HEK293 (cell line): Measurements from ENCODE around the gene ASB4.

ENCODE experiments used
- CTCF ChIA-PET: fragments of 350-600 bp; formaldehyde crosslinking; extraction: SDS; loops from one replicate; lab custom pipeline; 2021; ENCODE audit warnings: antibody characterized with exemption; lab: Yijun Ruan, JAX
- POLR2A ChIA-PET: fragments of 300-600 bp; formaldehyde crosslinking; extraction: SDS; loops from one replicate; lab custom pipeline; 2020; ENCODE audit warnings: antibody characterized with exemption, inconsistent platforms; lab: Yijun Ruan, JAX
- H3K27ac ChIP-seq: fragments of 200-500 bp; sonication (Bioruptor generic); 2 replicates; pipeline ENCODE4 v1.5.1; 2014; ENCODE audit warnings: low read depth, low read length, control low read depth, inconsistent platforms; ENCODE audit errors: extremely low read depth
- H3K36me3 ChIP-seq, 2 experiments: fragments of 200-500 bp in 1 of 2; sonication (Bioruptor generic) in 1 of 2; 1 replicate in 1 of 2; 2 replicates in 1 of 2; pipeline ENCODE4 v1.5.1; 2014 to 2017; ENCODE audit warnings: inconsistent platforms in 2 of 2, low read length in 2 of 2; ENCODE audit not compliant: control insufficient read depth in 2 of 2, insufficient read depth in 1 of 2
- H3K4me1 ChIP-seq: fragments of 200-500 bp; sonication (Bioruptor generic); 2 replicates; pipeline ENCODE4 v1.5.1; 2014; ENCODE audit warnings: mild to moderate bottlenecking, low read length, inconsistent platforms; ENCODE audit not compliant: control insufficient read depth, insufficient read depth
- H3K4me3 ChIP-seq: 2 replicates; pipeline ENCODE4 v1.5.1; 2011; ENCODE audit warnings: low read depth, mild to moderate bottlenecking, control low read depth, low read length, moderate library complexity
- H3K9me3 ChIP-seq: fragments of 200-500 bp; sonication (Bioruptor generic); 2 replicates; pipeline ENCODE4 v1.5.1; 2014; ENCODE audit warnings: low read depth, low read length, inconsistent platforms; ENCODE audit not compliant: control insufficient read depth, insufficient read depth
- CTCF ChIP-seq: fragments of 450-650 bp; formaldehyde crosslinking; IDR thresholded peaks from 2 replicates; pipeline ENCODE4 v1.5.1; 2016; ENCODE audit warnings: missing biosample characterization, missing genetic modification characterization
- INSM2 ChIP-seq: fragments of 450-650 bp; formaldehyde crosslinking; IDR thresholded peaks from 2 replicates; pipeline ENCODE4 v1.5.1; 2016; ENCODE audit warnings: missing biosample characterization, missing genetic modification characterization
- REPIN1 ChIP-seq: fragments of 450-650 bp; formaldehyde crosslinking; IDR thresholded peaks from 2 replicates; pipeline ENCODE4 v1.5.1; 2017; ENCODE audit warnings: missing biosample characterization, missing genetic modification characterization, low read depth
- ZBTB20 ChIP-seq: fragments of 450-650 bp; formaldehyde crosslinking; IDR thresholded peaks from 2 replicates; pipeline ENCODE4 v1.5.1; 2016; ENCODE audit warnings: missing biosample characterization, missing genetic modification characterization
- ZBTB44 ChIP-seq: fragments of 450-650 bp; IDR thresholded peaks from 2 replicates; pipeline ENCODE4 v1.5.1; 2018; ENCODE audit warnings: missing biosample characterization, mild to moderate bottlenecking, missing genetic modification characterization
- ZNF10 ChIP-seq: fragments of 450-650 bp; formaldehyde crosslinking; IDR thresholded peaks from 2 replicates; pipeline ENCODE4 v1.5.1; 2017; ENCODE audit warnings: missing biosample characterization, missing genetic modification characterization
- ZNF114 ChIP-seq: fragments of 450-650 bp; formaldehyde crosslinking; IDR thresholded peaks from 2 replicates; pipeline ENCODE4 v1.5.0; 2017; ENCODE audit warnings: missing biosample characterization, missing genetic modification characterization
- ZNF133 ChIP-seq: fragments of 450-650 bp; formaldehyde crosslinking; IDR thresholded peaks from 2 replicates; pipeline ENCODE4 v1.5.1; 2016; ENCODE audit warnings: missing biosample characterization, missing genetic modification characterization
- ZNF148 ChIP-seq: fragments of 450-650 bp; formaldehyde crosslinking; IDR thresholded peaks from 2 replicates; pipeline ENCODE4 v1.5.0; 2017; ENCODE audit warnings: missing biosample characterization, missing genetic modification characterization, borderline replicate concordance
- ZNF214 ChIP-seq: fragments of 450-650 bp; formaldehyde crosslinking; IDR thresholded peaks from 2 replicates; pipeline ENCODE4 v1.5.1; 2017; ENCODE audit warnings: missing biosample characterization, mild to moderate bottlenecking, missing genetic modification characterization, borderline replicate concordance
- ZNF223 ChIP-seq: fragments of 450-650 bp; formaldehyde crosslinking; IDR thresholded peaks from 2 replicates; pipeline ENCODE4 v1.5.1; 2016; ENCODE audit warnings: missing biosample characterization, missing genetic modification characterization
- ZNF274 ChIP-seq, 2 experiments: fragments of 200-500 bp in 1 of 2; fragments of 450-650 bp in 1 of 2; sonication (Bioruptor generic) in 1 of 2; formaldehyde crosslinking in 1 of 2; IDR thresholded peaks; 2 replicates each; pipeline versions ENCODE4 v1.5.1 to v1.6.1; 2014 to 2016; ENCODE audit warnings: borderline replicate concordance in 1 of 2, inconsistent platforms in 1 of 2, low read length in 1 of 2, missing biosample characterization in 1 of 2, missing genetic modification characterization in 1 of 2
- ZNF280D ChIP-seq: fragments of 450-650 bp; formaldehyde crosslinking; IDR thresholded peaks from 2 replicates; pipeline ENCODE4 v1.5.1; 2016; ENCODE audit warnings: missing biosample characterization, missing genetic modification characterization
- ZNF623 ChIP-seq: fragments of 450-650 bp; formaldehyde crosslinking; IDR thresholded peaks from 2 replicates; pipeline ENCODE4 v1.5.1; 2016; ENCODE audit warnings: missing biosample characterization, missing genetic modification characterization
- ZNF626 ChIP-seq: fragments of 450-650 bp; sonication (Bioruptor Pico); formaldehyde crosslinking; IDR thresholded peaks from 2 replicates; pipeline ENCODE4 v1.5.1; 2018; ENCODE audit warnings: missing biosample characterization, missing genetic modification characterization, inconsistent platforms
- ZNF670 ChIP-seq: fragments of 450-650 bp; formaldehyde crosslinking; IDR thresholded peaks from 2 replicates; pipeline ENCODE4 v1.5.1; 2016; ENCODE audit warnings: missing biosample characterization, missing genetic modification characterization, low read depth
- ZNF707 ChIP-seq: fragments of 450-650 bp; formaldehyde crosslinking; IDR thresholded peaks from 2 replicates; pipeline ENCODE4 v1.5.1; 2016; ENCODE audit warnings: missing biosample characterization, missing genetic modification characterization
- ZNF837 ChIP-seq: fragments of 450-650 bp; formaldehyde crosslinking; IDR thresholded peaks from 2 replicates; pipeline ENCODE4 v1.5.1; 2016; ENCODE audit warnings: missing biosample characterization, missing genetic modification characterization
- ZSCAN18 ChIP-seq: fragments of 450-650 bp; formaldehyde crosslinking; IDR thresholded peaks from 2 replicates; pipeline ENCODE4 v1.5.1; 2016; ENCODE audit warnings: missing biosample characterization, missing genetic modification characterization

Gene ASB4

GRCh38 chr7:95440394-95441038 lies 45.2 kb upstream of the ASB4 start (continued):
- TF ChIP-seq ZNF10 (no peak), REPIN1 (no peak), INSM2 (no peak), ZNF626 (tag by site-specific recombination) (no peak), ZNF707 (tag by site-specific recombination) (no peak), ZNF837 (tag by site-specific recombination) (no peak), ZNF148 (no peak), ZNF223 (tag by site-specific recombination) (no peak), ZNF214 (tag by site-specific recombination) (no peak)
- TF ChIP-seq, all 188 proteins: peak for 0

- Histone ChIP-seq H3K4me1 (no peaks in the 10 kb centered on the region), H3K36me3 (no peaks in the 10 kb centered on the region), H3K9me3 (no peaks in the 10 kb centered on the region), H3K27ac (no peak overlapping the region), H3K4me3 (no peak overlapping the region)
- ChIA-PET CTCF (interaction anchor here (0.6 kb wide), 1 partner anchor 249 kb away, joined by 3 read pairs; no protein-coding TSS in a partner anchor), POLR2A (no interaction called here)
- TF ChIP-seq ZBTB20 (peak; percentile 28; the same call in 1 of the 2 replicates), ZBTB44 (tag by site-specific recombination) (no peak), ZNF670 (no peak)
Observed at GRCh38 chr7:95441042-95441823, 44.5 kb upstream of the ASB4 start.

GRCh38 chr7:95444796-95445195 lies 40.9 kb upstream of the ASB4 start:
- H3K4me1 ChIP-seq, result no peaks in the 10 kb centered on the region
- POLR2A ChIA-PET, result no interaction called here
- CTCF ChIA-PET, result interaction anchor here (0.6 to 0.7 kb wide), 3 partner anchors 8 to 395 kb away, joined by 3 to 4 read pairs (median 3); no protein-coding TSS in a partner anchor
- H3K27ac ChIP-seq, result no peak overlapping the region
- H3K9me3 ChIP-seq, result no peaks in the 10 kb centered on the region
- no peak overlapping the region for H3K4me3 ChIP-seq
- no peaks in the 10 kb centered on the region for H3K36me3 ChIP-seq
- no peak for TF ChIP-seq ZNF274 (IDR thresholded peaks at IDR 0.05; ENCODE audit: low read length)
- TF ChIP-seq ZNF274 (tag by site-specific recombination; IDR thresholded peaks at IDR 0.05; ENCODE audit: borderline replicate concordance), result no peak
- no peak for TF ChIP-seq ZNF623 (tag by site-specific recombination)
- no peak for TF ChIP-seq ZSCAN18 (tag by site-specific recombination)
- TF ChIP-seq ZNF133 (tag by site-specific recombination), result no peak
- TF ChIP-seq CTCF, result no peak
- no peak for TF ChIP-seq ZNF114
- TF ChIP-seq ZNF280D (tag by site-specific recombination), result no peak
